ENCODE results near the gene KLF4.

KLF4 gene

GRCh38 chr9:107453479-107453878 lies 36.1 kb downstream of the KLF4 start:
- DNase-seq (ENCODE audit: low read depth in 2 of 2): no peak

- DNase-seq (ENCODE audit: low read depth in 2 of 2): no peak
Observed at GRCh38 chr9:107447834-107448233, 41.7 kb downstream of the KLF4 start.

- no peak for DNase-seq (ENCODE audit: low read depth in 2 of 2)
Observed at GRCh38 chr9:107447081-107447480, 42.5 kb downstream of the KLF4 start.

- DNase-seq (ENCODE audit: low read depth in 2 of 2): no peak
Observed at GRCh38 chr9:107446491-107446890, 43.1 kb downstream of the KLF4 start.

- no peak for DNase-seq (ENCODE audit: low read depth in 2 of 2)
Observed at GRCh38 chr9:107443786-107444185, 45.8 kb downstream of the KLF4 start.

- no peak for DNase-seq (ENCODE audit: low read depth in 2 of 2)
Observed at GRCh38 chr9:107439991-107440456, 49.5 kb downstream of the KLF4 start.

GRCh38 chr9:107438211-107439031 lies 51.1 kb downstream of the KLF4 start:
- no peak for DNase-seq (ENCODE audit: low read depth in 2 of 2)

- no peak for DNase-seq (ENCODE audit: low read depth in 2 of 2)
Observed at GRCh38 chr9:107437716-107438115, 51.9 kb downstream of the KLF4 start.

GRCh38 chr9:107435415-107435814 lies 54.2 kb downstream of the KLF4 start:
- no peak for DNase-seq (ENCODE audit: low read depth in 2 of 2)

Data from stimulated activated CD4-positive, alpha-beta T cell treated with anti-CD3 and anti-CD28 coated beads, Interleukin-1b, Interleukin-23, amount 100 ng/mL, for 1 hour (primary cell).